Measurements from ENCODE around the gene CD27.

GRCh38 chr12:6404390-6404789 lies 40.4 kb upstream of the CD27 start:
- TF ChIP-seq MXI1 (IDR thresholded peaks at IDR 0.05; ENCODE audit: borderline replicate concordance, low read depth, low read length) = no peak
- TF ChIP-seq USF2 (IDR thresholded peaks at IDR 0.05; ENCODE audit: low read depth, low read length) = no peak
- no peak for TF ChIP-seq USF2 (CRISPR knock-in tag; IDR thresholded peaks at IDR 0.05; ENCODE audit: borderline replicate concordance)
